Inflammatory macrophage treated with lipopolysaccharide for 1 hour (primary cell): ENCODE data around the gene TFDP3.

Experiments
- DNase-seq, 2 donors: peaks; one replicate each; pipeline ENCODE4 v3.0.0-alpha.2; 2020 to 2022

Gene TFDP3

GRCh38 chrX:133185119-133185518 lies 33.0 kb downstream of the TFDP3 start:
- no peak for DNase-seq

- no peak for DNase-seq
Measured at GRCh38 chrX:133183806-133184205, 34.3 kb downstream of the TFDP3 start.

GRCh38 chrX:133179500-133179899 lies 38.7 kb downstream of the TFDP3 start:
- no peak for DNase-seq

GRCh38 chrX:133177202-133177601 lies 41.0 kb downstream of the TFDP3 start:
- no peak for DNase-seq

- no peak for DNase-seq
Measured at GRCh38 chrX:133175605-133176004, 42.5 kb downstream of the TFDP3 start.

- no peak for DNase-seq
Measured at GRCh38 chrX:133175162-133175561, 43.0 kb downstream of the TFDP3 start.

GRCh38 chrX:133171962-133172708 lies 46.0 kb downstream of the TFDP3 start:
- peak in 1 of 2 donors; percentile 6 for DNase-seq
